H1 (cell line): ENCODE results near the gene CTBP2. TPM values are rescaled to one million over a fixed set of nuclear protein-coding genes. Genes with fewer than 3 reads are reported as not detected.

Source experiments
- CTCF ChIA-PET: fragments of 300-600 bp; sonication (Branson Sonifier 250); formaldehyde crosslinking; loops from one replicate; lab custom pipeline; 2021; ENCODE audit not compliant: partially characterized antibody; lab: Charles Lee
- POLR2A ChIA-PET: fragments of 300-600 bp; sonication (Branson Sonifier 250); formaldehyde crosslinking; loops from one replicate; lab custom pipeline; 2021; ENCODE audit warnings: inconsistent platforms; ENCODE audit not compliant: partially characterized antibody; lab: Charles Lee
- DNase-seq, 2 experiments: peaks; one replicate each; pipeline versions ENCODE4 v3.0.0 to v3.0.0-alpha.2; 2010 to 2022; ENCODE audit warnings: low spot score in 2 of 2, low read depth in 1 of 2, mixed read lengths in 1 of 2
- FAIRE-seq: peaks from 2 replicates; lab custom pipeline; 2011; peaks lifted over from hg19 to GRCh38; lab: Jason Lieb, UNC
- H2AFZ ChIP-seq: 2 replicates; pipeline ENCODE4 v1.8.1; 2012; ENCODE audit warnings: low read length, inconsistent platforms
- H2AK5ac ChIP-seq: 2 replicates; pipeline ENCODE4 v1.6.1; 2013; ENCODE audit warnings: low read depth, low read length
- H2BK120ac ChIP-seq: replicated peaks from 2 replicates; pipeline ENCODE3; 2013; ENCODE audit warnings: low read depth, low read length, inconsistent platforms
- H2BK12ac ChIP-seq: 2 replicates; pipeline ENCODE4 v1.6.1; 2013; ENCODE audit warnings: low read depth, low read length
- H2BK15ac ChIP-seq: 2 replicates; pipeline ENCODE4 v1.6.1; 2013; ENCODE audit warnings: low read length
- H2BK20ac ChIP-seq: 2 replicates; pipeline ENCODE4 v1.6.1; 2013; ENCODE audit warnings: low read length
- H2BK5ac ChIP-seq: 2 replicates; pipeline ENCODE4 v1.6.1; 2013; ENCODE audit warnings: low read depth, low read length
- H3K14ac ChIP-seq: 2 replicates; pipeline ENCODE4 v1.6.1; 2013; ENCODE audit warnings: inconsistent platforms; ENCODE audit not compliant: insufficient read length
- H3K18ac ChIP-seq: 2 replicates; pipeline ENCODE4 v1.6.1; 2013; ENCODE audit warnings: low read length; ENCODE audit errors: extremely low read depth
- H3K23ac ChIP-seq: 2 replicates; pipeline ENCODE4 v1.6.1; 2013; ENCODE audit warnings: inconsistent platforms; ENCODE audit not compliant: insufficient read length
- H3K23me2 ChIP-seq: 2 replicates; pipeline ENCODE4 v1.6.1; 2013; ENCODE audit warnings: low read depth, low read length
- H3K27ac ChIP-seq: 2 replicates; pipeline ENCODE4 v1.6.1; 2011; ENCODE audit warnings: low read depth, low read length, inconsistent platforms
- H3K27me3 ChIP-seq, 4 experiments: replicated peaks in 1 of 4; 1 replicate in 1 of 4; 2 replicates in 3 of 4; pipeline versions ENCODE4 v1.6.1 to v1.8.1; 2011 to 2013; ENCODE audit warnings: low read length in 3 of 4, mild to moderate bottlenecking in 3 of 4, inconsistent platforms in 2 of 4, mixed read lengths in 2 of 4, moderate library complexity in 1 of 4; ENCODE audit not compliant: control insufficient read depth in 3 of 4, insufficient read depth in 3 of 4; ENCODE audit errors: extremely low read depth in 1 of 4
- H3K36me3 ChIP-seq, 4 experiments: 2 replicates each; pipeline versions ENCODE4 v1.6.1 to v1.8.1; 2011 to 2013; ENCODE audit warnings: mild to moderate bottlenecking in 4 of 4, low read length in 3 of 4, moderate library complexity in 2 of 4, control low read depth in 1 of 4, inconsistent platforms in 1 of 4; ENCODE audit not compliant: insufficient read depth in 4 of 4, control insufficient read depth in 2 of 4
- H3K4ac ChIP-seq: replicated peaks from 2 replicates; pipeline ENCODE3; 2013; ENCODE audit warnings: low read length, low read depth, mixed read lengths, inconsistent platforms; ENCODE audit not compliant: insufficient read length
- H3K4me1 ChIP-seq, 4 experiments: replicated peaks in 1 of 4; 1 replicate in 1 of 4; 2 replicates in 3 of 4; pipeline versions ENCODE4 v1.6.1 to v1.8.1; 2011 to 2013; ENCODE audit warnings: low read length in 3 of 4, inconsistent platforms in 2 of 4, mixed read lengths in 1 of 4; ENCODE audit not compliant: insufficient read depth in 4 of 4, control insufficient read depth in 3 of 4
- H3K4me2 ChIP-seq, 2 experiments: 2 replicates each; pipeline versions ENCODE4 v1.6.1 to v1.8.1; 2011 to 2013; ENCODE audit warnings: low read depth in 2 of 2, low read length in 2 of 2, control low read depth in 1 of 2, inconsistent platforms in 1 of 2, mild to moderate bottlenecking in 1 of 2; ENCODE audit not compliant: insufficient read depth in 1 of 2
- H3K4me3 ChIP-seq, 4 experiments: fragments of 200-600, 300-600 bp in 1 of 4; sonication (generic), shearing (Covaris generic), sonication (Bioruptor Twin) in 1 of 4; 2 replicates each; pipeline versions ENCODE4 v1.5.1 to v1.8.1; 2011 to 2016; ENCODE audit warnings: low read length in 4 of 4, low read depth in 3 of 4, control low read depth in 2 of 4, inconsistent platforms in 2 of 4, mild to moderate bottlenecking in 2 of 4, mixed read lengths in 1 of 4, moderate library complexity in 1 of 4; ENCODE audit not compliant: insufficient read depth in 2 of 4; ENCODE audit errors: extremely low read depth in 1 of 4
- H3K56ac ChIP-seq: replicated peaks from 2 replicates; pipeline ENCODE3; 2013; ENCODE audit warnings: low read depth, mild to moderate bottlenecking, mixed read lengths, low read length, inconsistent platforms; ENCODE audit not compliant: insufficient read length
- H3K79me1 ChIP-seq: 2 replicates; pipeline ENCODE4 v1.6.1; 2013; ENCODE audit warnings: low read depth, low read length, control low read depth
- H3K79me2 ChIP-seq, 2 experiments: 2 replicates each; pipeline versions ENCODE4 v1.6.1 to v1.8.1; 2012 to 2013; ENCODE audit warnings: low read length in 2 of 2, mild to moderate bottlenecking in 2 of 2, inconsistent platforms in 1 of 2; ENCODE audit not compliant: insufficient read depth in 2 of 2, control insufficient read depth in 1 of 2
- H3K9ac ChIP-seq, 4 experiments: replicated peaks in 1 of 4; 1 replicate in 1 of 4; 2 replicates in 3 of 4; pipeline versions ENCODE4 v1.6.1 to v1.8.1; 2011 to 2013; ENCODE audit warnings: low read depth in 3 of 4, low read length in 3 of 4, control low read depth in 2 of 4, mild to moderate bottlenecking in 2 of 4, moderate library complexity in 2 of 4, inconsistent platforms in 1 of 4; ENCODE audit errors: extremely low read depth in 1 of 4
- H3K9me3 ChIP-seq, 2 experiments: 2 replicates each; pipeline versions ENCODE4 v1.6.1 to v1.8.1; 2012 to 2013; ENCODE audit warnings: mild to moderate bottlenecking in 2 of 2, moderate library complexity in 2 of 2, control low read depth in 1 of 2, inconsistent platforms in 1 of 2, low read depth in 1 of 2, low read length in 1 of 2, mixed read lengths in 1 of 2; ENCODE audit not compliant: insufficient read depth in 2 of 2
- H4K20me1 ChIP-seq, 2 experiments: replicated peaks in 1 of 2; 2 replicates each; pipeline versions ENCODE3 to v1.8.1; 2011 to 2013; ENCODE audit warnings: inconsistent platforms in 2 of 2, low read length in 2 of 2, mild to moderate bottlenecking in 1 of 2; ENCODE audit not compliant: insufficient read depth in 2 of 2, control insufficient read depth in 1 of 2
- H4K5ac ChIP-seq: 2 replicates; pipeline ENCODE4 v1.6.1; 2013; ENCODE audit warnings: low read length, low read depth, mixed read lengths, inconsistent platforms; ENCODE audit not compliant: insufficient read length
- H4K8ac ChIP-seq: 2 replicates; pipeline ENCODE4 v1.8.0; 2013; ENCODE audit warnings: mild to moderate bottlenecking, moderate library complexity, low read length, inconsistent platforms; ENCODE audit not compliant: insufficient read depth; ENCODE audit errors: extremely low read depth
- H4K91ac ChIP-seq: replicated peaks from 2 replicates; pipeline ENCODE3; 2013; ENCODE audit warnings: low read length, mixed read lengths, inconsistent platforms; ENCODE audit not compliant: insufficient read length
- ATF2 ChIP-seq: IDR thresholded peaks from 2 replicates; pipeline ENCODE4 v1.6.1; 2012; ENCODE audit warnings: low read length, inconsistent platforms
- BACH1 ChIP-seq: IDR thresholded peaks from 2 replicates; pipeline ENCODE4 v1.6.1; 2012; ENCODE audit warnings: low read length, improper control_type of control experiment
- CBX5 ChIP-seq: fragments of 300-800, 300-1000 bp; sonication (generic); IDR thresholded peaks from 2 replicates; pipeline ENCODE4 v1.7.1; 2016; ENCODE audit warnings: antibody characterized with exemption, low read length, low read depth
- CEBPB ChIP-seq: IDR thresholded peaks from 2 replicates; pipeline ENCODE4 v1.6.1; 2012; ENCODE audit warnings: low read depth, low read length
- CHD2 ChIP-seq: IDR thresholded peaks from 2 replicates; pipeline ENCODE4 v1.6.1; 2012; ENCODE audit warnings: low read length, improper control_type of control experiment
- GABPA ChIP-seq: IDR thresholded peaks from 2 replicates; pipeline ENCODE4 v1.6.1; 2011; ENCODE audit warnings: mild to moderate bottlenecking, low read length, moderate library complexity, borderline replicate concordance; ENCODE audit not compliant: insufficient read depth
- HDAC6 ChIP-seq: IDR thresholded peaks from one replicate; pipeline ENCODE4 v1.7.1; 2012; ENCODE audit warnings: low read depth, mild to moderate bottlenecking, inconsistent platforms, low read length, moderate library complexity
- PHF8 ChIP-seq: fragments of 200-600 bp; sonication (generic); conservative IDR thresholded peaks from 2 replicates; pipeline ENCODE4 v1.7.1; 2012; ENCODE audit warnings: low read depth, mild to moderate bottlenecking, inconsistent platforms, low read length, moderate library complexity
- RBBP5 ChIP-seq: IDR thresholded peaks from 2 replicates; pipeline ENCODE4 v1.7.1; 2012; ENCODE audit warnings: low read depth, mild to moderate bottlenecking, inconsistent platforms, low read length, moderate library complexity, borderline replicate concordance
- SAP30 ChIP-seq: fragments of 300-600 bp; sonication (generic); IDR thresholded peaks from 2 replicates; pipeline ENCODE4 v1.7.1; 2012; ENCODE audit warnings: low read length, moderate library complexity, mild to moderate bottlenecking, inconsistent platforms; ENCODE audit not compliant: insufficient read depth, insufficient replicate concordance
- SRF ChIP-seq: IDR thresholded peaks from 2 replicates; pipeline ENCODE4 v1.6.1; 2011; ENCODE audit warnings: mild to moderate bottlenecking, low read depth, low read length, moderate library complexity
- TAF1 ChIP-seq: IDR thresholded peaks from 2 replicates; pipeline ENCODE4 v1.6.1; 2011; ENCODE audit warnings: mild to moderate bottlenecking, low read depth, low read length
- WGBS, 2 experiments: shearing (Covaris generic) in 1 of 2; methylation state at CpG; one replicate each; pipeline versions ENCODE4 v1.1.6 to v1.1.7; 2013 to 2015; ENCODE audit warnings: low lambda C conversion rate in 2 of 2, mixed read lengths in 2 of 2, inconsistent platforms in 1 of 2, low coverage in 1 of 2, missing lambda C conversion rate in 1 of 2; ENCODE audit not compliant: insufficient replicate concordance in 2 of 2, insufficient coverage in 1 of 2, insufficient read length in 1 of 2; ENCODE audit errors: extremely low coverage in 1 of 2, missing lambda C conversion rate in 1 of 2; 5-methylcytosine and 5-hydroxymethylcytosine counted together
- polyA plus RNA-seq, 7 experiments: library from polyadenylated mRNA; depleted of rRNA in 3 of 7; stranded (reverse) in 5 of 7; unstranded in 2 of 7; fragments of >200 nt in 5 of 7; fragments of 200-250 nt in 2 of 7; gene quantifications; 1 replicate in 5 of 7; 2 replicates in 1 of 7; 4 replicates in 1 of 7; pipeline versions ENCODE4 v1.2.1 to v1.2.3, GENCODE V29; 2011 to 2013; ENCODE audit warnings: missing spikeins in 2 of 7, mixed read lengths in 2 of 7
- total RNA-seq: library from RNA; stranded (reverse); fragmentation: NEBNext Ultra II Directional; extraction: Animal tissue kit (Norgen Biotek cat#: 25700); gene quantifications from 2 replicates; pipeline ENCODE4 v1.2.1, GENCODE V29; 2021

Gene CTBP2
- total and polyA plus RNA-seq, 2 of the 8 experiments (the other 6 are each of a cell fraction or from before 2014, with no cell fraction given), result 208 to 221 TPM

GRCh38 chr10:125079091-125079600 is 81.2 kb downstream of the CTBP2 start:
- peaks cover 50 to 60% of the 10 kb centered on the region in 2 experiments for H4K20me1 ChIP-seq

More at GRCh38 chr10:125079091-125079600, 81.2 kb downstream of the CTBP2 start:
- no peaks in the 10 kb centered on the region for H3K9me3 ChIP-seq
- no peak overlapping the region for H2BK15ac ChIP-seq
- H2BK120ac ChIP-seq, result no peak overlapping the region
- peaks cover 39% of the 10 kb centered on the region for H3K79me1 ChIP-seq
- no peak overlapping the region for H2BK5ac ChIP-seq
- POLR2A ChIA-PET, result interaction anchor here (1.4 to 1.9 kb wide), 2 partner anchors 10 to 12 kb away, joined by 3 to 6 read pairs; no protein-coding TSS in a partner anchor
- H3K36me3 ChIP-seq, result peaks cover 3 to 40% (median 11%) of the 10 kb centered on the region in 4 experiments; a peak in 5 of 8 replicates
- H3K27ac ChIP-seq, result no peak overlapping the region
- H3K56ac ChIP-seq, result no peak overlapping the region
- H2AFZ ChIP-seq, result no peak overlapping the region
- no peak overlapping the region for H3K4me3 ChIP-seq
- H3K4me1 ChIP-seq, result peaks cover 1 to 7% (median 4%) of the 10 kb centered on the region in 4 experiments; a peak in 5 of 7 replicates
- H2AK5ac ChIP-seq, result no peak overlapping the region
- H2BK12ac ChIP-seq, result no peak overlapping the region
- no peak overlapping the region for H3K4me2 ChIP-seq
- TF ChIP-seq CHD2, result no peak
- TF ChIP-seq BACH1, result no peak
- TF ChIP-seq CEBPB, result no peak
- TF ChIP-seq PHF8, result no peak
- TF ChIP-seq CBX5, result no peak
- no peak for TF ChIP-seq SAP30
- no peak for TF ChIP-seq ATF2
- no peak for TF ChIP-seq TAF1
- TF ChIP-seq RBBP5, result no peak
- no peak for TF ChIP-seq HDAC6
- no peak for TF ChIP-seq SRF
- TF ChIP-seq GABPA, result no peak
- DNase-seq, result no peak
- H3K27me3 ChIP-seq, result no peaks in the 10 kb centered on the region
- FAIRE-seq, result no peak
- no peak overlapping the region for H2BK20ac ChIP-seq
- H3K18ac ChIP-seq, result no peak overlapping the region
- H3K14ac ChIP-seq, result no peak overlapping the region
- H3K79me2 ChIP-seq, result peaks cover 31 to 98% of the 10 kb centered on the region in 2 experiments
- no peak overlapping the region for H3K23ac ChIP-seq
- H3K4ac ChIP-seq, result no peak overlapping the region
- no peak overlapping the region for H4K91ac ChIP-seq
- no peak overlapping the region for H4K5ac ChIP-seq
- no peak overlapping the region for H3K9ac ChIP-seq
- no peak overlapping the region for H4K8ac ChIP-seq
- WGBS, 2 experiments, result 96% methylated on average over 12 of the region's 14 CpGs; no CpG with 5 or more reads in 1 of the 2 experiments
- CTCF ChIA-PET, result interaction anchor here (0.7 to 2.2 kb wide), 2 partner anchors 11 to 31 kb away, joined by 4 to 6 read pairs; no protein-coding TSS in a partner anchor
- no peaks in the 10 kb centered on the region for H3K23me2 ChIP-seq
